GM18519 (cell line): ENCODE results near the gene LNX1.

ENCODE experiments used
- ATAC-seq: cut with Tn5 transposase; IDR thresholded peaks from one replicate; pipeline ENCODE4 v1.9.1; 2021; ENCODE audit warnings: mild to moderate bottlenecking, moderate library complexity; ENCODE audit not compliant: unreplicated experiment, low FRiP score

Gene LNX1

GRCh38 chr4:53575552-53575951 lies 15.7 kb downstream of the LNX1 start:
- ATAC-seq = no peak

- no peak for ATAC-seq
Observed at GRCh38 chr4:53574528-53574927, 16.8 kb downstream of the LNX1 start.

GRCh38 chr4:53573696-53574095 lies 17.6 kb downstream of the LNX1 start:
- no peak for ATAC-seq

GRCh38 chr4:53572600-53572994 lies 18.7 kb downstream of the LNX1 start:
- ATAC-seq = no peak

GRCh38 chr4:53571936-53572599 lies 19.2 kb downstream of the LNX1 start:
- no peak for ATAC-seq

GRCh38 chr4:53563824-53564223 lies 27.5 kb downstream of the LNX1 start:
- peak; percentile 92 for ATAC-seq

- no peak for ATAC-seq
Observed at GRCh38 chr4:53562409-53562808, 28.9 kb downstream of the LNX1 start.

GRCh38 chr4:53559021-53559620 lies 32.2 kb downstream of the LNX1 start:
- no peak for ATAC-seq

- ATAC-seq = no peak
Observed at GRCh38 chr4:53558065-53558801, 33.1 kb downstream of the LNX1 start.

GRCh38 chr4:53557669-53558064 lies 33.6 kb downstream of the LNX1 start:
- no peak for ATAC-seq

- ATAC-seq = no peak
Observed at GRCh38 chr4:53556651-53557050, 34.6 kb downstream of the LNX1 start.

- no peak for ATAC-seq
Observed at GRCh38 chr4:53553486-53554210, 37.6 kb downstream of the LNX1 start.

- no peak for ATAC-seq
Observed at GRCh38 chr4:53552711-53553110, 38.6 kb downstream of the LNX1 start.

GRCh38 chr4:53551958-53552357 lies 39.3 kb downstream of the LNX1 start:
- ATAC-seq = no peak

- no peak for ATAC-seq
Observed at GRCh38 chr4:53551281-53551864, 39.9 kb downstream of the LNX1 start.

GRCh38 chr4:53548662-53549061 lies 42.6 kb downstream of the LNX1 start:
- ATAC-seq = no peak

- ATAC-seq = no peak
Observed at GRCh38 chr4:53547983-53548382, 43.3 kb downstream of the LNX1 start.

GRCh38 chr4:53545942-53546581 lies 45.2 kb downstream of the LNX1 start:
- ATAC-seq = no peak

GRCh38 chr4:53545273-53545672 lies 46.0 kb downstream of the LNX1 start:
- no peak for ATAC-seq

GRCh38 chr4:53543561-53543960 lies 47.7 kb downstream of the LNX1 start:
- no peak for ATAC-seq
